ENCODE results near the gene INPP5E. TPM values are rescaled to one million over a fixed set of nuclear protein-coding genes. Genes with fewer than 3 reads are reported as not detected.
A peak's percentile ranks its signal among the peaks of the same experiment; 100 is the strongest.

Gene INPP5E
- total RNA-seq, 1 donor from 2014 or later: 5.7 TPM

GRCh38 chr9:136403915-136404800 is 35.5 kb downstream of the INPP5E start:
- ATAC-seq: no peak

- ATAC-seq: peak; percentile 7
Observed at GRCh38 chr9:136403538-136403914, 36.1 kb downstream of the INPP5E start.

GRCh38 chr9:136402067-136402466 is 37.6 kb downstream of the INPP5E start:
- no peak for ATAC-seq

- ATAC-seq: no peak
Observed at GRCh38 chr9:136401173-136401922, 38.3 kb downstream of the INPP5E start.

- ATAC-seq: peak; percentile 84
Observed at GRCh38 chr9:136400038-136400834, 39.4 kb downstream of the INPP5E start, which contains the start of gene SNAPC4. SNAPC4 (minus strand) TSS chr9:136400170; CDS start chr9:136398428, 1,742 bp downstream.

GRCh38 chr9:136399176-136400037 is 40.2 kb downstream of the INPP5E start:
- ATAC-seq: peak; percentile 23

- no peak for ATAC-seq
Observed at GRCh38 chr9:136398286-136398685, 41.4 kb downstream of the INPP5E start.

GRCh38 chr9:136397643-136398042 is 42.0 kb downstream of the INPP5E start:
- ATAC-seq: no peak

GRCh38 chr9:136396219-136396515 is 43.5 kb downstream of the INPP5E start:
- ATAC-seq: no peak

GRCh38 chr9:136395345-136396218 is 44.1 kb downstream of the INPP5E start:
- ATAC-seq: no peak

GRCh38 chr9:136395020-136395340 is 44.7 kb downstream of the INPP5E start:
- ATAC-seq: no peak

- no peak for ATAC-seq
Observed at GRCh38 chr9:136394312-136395019, 45.2 kb downstream of the INPP5E start.

GRCh38 chr9:136393531-136393930 is 46.1 kb downstream of the INPP5E start:
- no peak for ATAC-seq

- ATAC-seq: no peak
Observed at GRCh38 chr9:136392538-136393449, 46.9 kb downstream of the INPP5E start.

- ATAC-seq: no peak
Observed at GRCh38 chr9:136391737-136392537, 47.7 kb downstream of the INPP5E start.

GRCh38 chr9:136389396-136389795 is 50.2 kb downstream of the INPP5E start:
- ATAC-seq: no peak

- no peak for ATAC-seq
Observed at GRCh38 chr9:136387217-136387616, 52.4 kb downstream of the INPP5E start.

GRCh38 chr9:136386018-136386417 is 53.6 kb downstream of the INPP5E start:
- ATAC-seq: no peak

Data from esophagus mucosa (tissue), 1 donor.